Neutrophil (primary cell): ENCODE data around the gene PLEKHG5.

Experiments used
- H3K27ac ChIP-seq: fragments of 200-600 bp; sonication (generic); 2 replicates; pipeline ENCODE4 v1.5.1; 2016; ENCODE audit warnings: mild to moderate bottlenecking, moderate library complexity
- H3K27me3 ChIP-seq: fragments of 200-600 bp; sonication (generic); 2 replicates; pipeline ENCODE4 v1.6.0; 2016; ENCODE audit warnings: mild to moderate bottlenecking
- H3K36me3 ChIP-seq: fragments of 200-600 bp; sonication (generic); 2 replicates; pipeline ENCODE4 v1.5.1; 2017
- H3K4me1 ChIP-seq, 2 experiments: fragments of 200-600 bp in 1 of 2; sonication (generic) in 1 of 2; 1 replicate in 1 of 2; 2 replicates in 1 of 2; pipeline versions ENCODE4 v1.5.1 to v1.6.1; 2013 to 2016; ENCODE audit warnings: low read depth in 1 of 2, low read length in 1 of 2, mild to moderate bottlenecking in 1 of 2, moderate library complexity in 1 of 2; ENCODE audit not compliant: control insufficient read depth in 1 of 2, insufficient read depth in 1 of 2
- H3K4me3 ChIP-seq, 2 experiments: fragments of 200-600 bp in 1 of 2; sonication (generic) in 1 of 2; 1 replicate in 1 of 2; 2 replicates in 1 of 2; pipeline ENCODE4 v1.5.1; 2013 to 2016; ENCODE audit warnings: low read depth in 1 of 2, low read length in 1 of 2, mild to moderate bottlenecking in 1 of 2, moderate library complexity in 1 of 2
- H3K9me3 ChIP-seq: fragments of 200-600 bp; sonication (generic); 2 replicates; pipeline ENCODE4 v1.5.1; 2016
- TF ChIP-seq, protein P1 (sequence below): fragments of 200-600 bp; sonication (generic); IDR thresholded peaks from 2 replicates; pipeline ENCODE4 v1.5.1; 2016; ENCODE audit warnings: antibody characterized with exemption

PLEKHG5 gene

GRCh38 chr1:6490181-6491080 lies 1.0 kb downstream of the PLEKHG5 start:
- H3K4me1 ChIP-seq: peaks cover 0 to 8% of the 10 kb centered on the region in 2 experiments
- H3K27ac ChIP-seq: no peak overlapping the region
- no peak overlapping the region for H3K4me3 ChIP-seq
- no peaks in the 10 kb centered on the region for H3K36me3 ChIP-seq
- no peaks in the 10 kb centered on the region for H3K9me3 ChIP-seq
- TF ChIP-seq, protein P1, sequence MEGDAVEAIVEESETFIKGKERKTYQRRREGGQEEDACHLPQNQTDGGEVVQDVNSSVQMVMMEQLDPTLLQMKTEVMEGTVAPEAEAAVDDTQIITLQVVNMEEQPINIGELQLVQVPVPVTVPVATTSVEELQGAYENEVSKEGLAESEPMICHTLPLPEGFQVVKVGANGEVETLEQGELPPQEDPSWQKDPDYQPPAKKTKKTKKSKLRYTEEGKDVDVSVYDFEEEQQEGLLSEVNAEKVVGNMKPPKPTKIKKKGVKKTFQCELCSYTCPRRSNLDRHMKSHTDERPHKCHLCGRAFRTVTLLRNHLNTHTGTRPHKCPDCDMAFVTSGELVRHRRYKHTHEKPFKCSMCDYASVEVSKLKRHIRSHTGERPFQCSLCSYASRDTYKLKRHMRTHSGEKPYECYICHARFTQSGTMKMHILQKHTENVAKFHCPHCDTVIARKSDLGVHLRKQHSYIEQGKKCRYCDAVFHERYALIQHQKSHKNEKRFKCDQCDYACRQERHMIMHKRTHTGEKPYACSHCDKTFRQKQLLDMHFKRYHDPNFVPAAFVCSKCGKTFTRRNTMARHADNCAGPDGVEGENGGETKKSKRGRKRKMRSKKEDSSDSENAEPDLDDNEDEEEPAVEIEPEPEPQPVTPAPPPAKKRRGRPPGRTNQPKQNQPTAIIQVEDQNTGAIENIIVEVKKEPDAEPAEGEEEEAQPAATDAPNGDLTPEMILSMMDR: no peak
- H3K27me3 ChIP-seq: peaks cover 100% of the 10 kb centered on the region

GRCh38 chr1:6489799-6490180 lies 1.7 kb downstream of the PLEKHG5 start:
- Histone ChIP-seq H3K27me3 (peaks cover 100% of the 10 kb centered on the region), H3K9me3 (no peaks in the 10 kb centered on the region), H3K36me3 (no peaks in the 10 kb centered on the region), H3K4me1 (peaks cover 0 to 8% of the 10 kb centered on the region in 2 experiments), H3K27ac (no peak overlapping the region), H3K4me3 (no peak overlapping the region)
- TF ChIP-seq, protein P1: peak; percentile 61

DNA sequence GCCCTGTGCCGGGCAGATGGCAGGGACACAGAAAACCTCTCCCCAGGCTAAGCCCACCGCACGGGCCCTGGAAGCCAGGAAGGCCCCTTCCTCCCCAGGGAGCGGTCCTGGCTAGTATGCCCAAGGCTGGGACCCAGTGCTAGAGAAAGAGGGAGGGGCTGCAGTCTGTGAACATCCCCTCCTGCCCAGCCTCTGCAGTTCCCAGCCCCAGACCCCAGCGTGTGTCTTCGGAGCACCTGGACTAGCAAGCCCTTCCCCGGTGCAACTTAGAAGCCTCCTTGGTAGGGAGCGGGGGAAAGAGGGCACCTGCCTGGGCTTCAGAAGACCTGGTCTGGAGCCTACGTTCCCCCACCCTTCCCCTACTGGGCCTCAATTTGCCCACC lies 2.1 kb downstream of the PLEKHG5 start:
- Histone ChIP-seq H3K27ac (no peak overlapping the region), H3K4me3 (no peak overlapping the region), H3K27me3 (peaks cover 100% of the 10 kb centered on the region), H3K36me3 (no peaks in the 10 kb centered on the region), H3K9me3 (no peaks in the 10 kb centered on the region), H3K4me1 (peaks cover 0 to 8% of the 10 kb centered on the region in 2 experiments)
- TF ChIP-seq, protein P1: no peak

GRCh38 chr1:6488602-6489382 lies 2.7 kb downstream of the PLEKHG5 start:
- no peaks in the 10 kb centered on the region for H3K36me3 ChIP-seq
- no peak overlapping the region for H3K27ac ChIP-seq
- peaks cover 0 to 8% of the 10 kb centered on the region in 2 experiments for H3K4me1 ChIP-seq
- TF ChIP-seq, protein P1: no peak
- peaks cover 100% of the 10 kb centered on the region for H3K27me3 ChIP-seq
- H3K9me3 ChIP-seq: no peaks in the 10 kb centered on the region
- H3K4me3 ChIP-seq: no peak overlapping the region

DNA sequence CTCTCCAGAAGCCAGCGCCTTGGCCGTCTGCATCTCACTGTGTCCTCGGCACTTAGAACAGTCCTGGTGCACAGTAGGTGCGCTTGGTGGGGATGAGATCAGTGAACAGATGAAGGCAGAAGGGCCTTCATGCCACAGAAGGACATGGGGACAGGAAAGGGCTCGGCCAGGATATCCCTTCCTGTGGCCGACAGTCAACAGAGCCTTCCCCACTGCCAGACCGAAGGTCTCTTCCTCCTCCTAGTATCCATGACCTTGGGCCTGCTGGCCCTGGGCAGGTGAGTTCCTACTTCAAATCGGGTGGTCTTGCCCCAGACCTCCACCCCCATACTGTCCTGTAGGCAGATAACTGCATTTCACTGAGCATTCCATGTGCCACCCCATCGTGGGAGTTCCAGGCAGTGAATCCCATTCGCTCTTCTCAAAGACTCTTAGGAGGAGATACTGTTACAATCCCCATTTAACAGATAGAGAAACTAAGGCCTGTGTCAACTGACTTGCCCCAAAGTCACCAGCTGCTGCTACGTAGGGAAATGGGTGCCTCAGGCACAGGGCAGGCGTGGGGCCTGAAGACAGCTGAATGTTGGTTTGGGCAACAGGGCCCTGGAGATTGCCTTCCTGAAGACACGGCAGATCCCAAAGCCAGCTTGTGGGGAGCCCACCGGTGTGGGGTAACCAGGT lies 3.5 kb downstream of the PLEKHG5 start:
- Histone ChIP-seq H3K4me1 (peaks cover 0 to 8% of the 10 kb centered on the region in 2 experiments), H3K4me3 (no peak overlapping the region), H3K27me3 (peaks cover 100% of the 10 kb centered on the region), H3K36me3 (no peaks in the 10 kb centered on the region), H3K9me3 (no peaks in the 10 kb centered on the region), H3K27ac (no peak overlapping the region)
- TF ChIP-seq, protein P1: no peak
